ENCODE data around the gene FMN1.

GRCh38 chr15:32866454-32867312 lies 327.8 kb downstream of the FMN1 start:
- TF ChIP-seq POLR2A (IDR thresholded peaks at IDR 0.05) (no peak), CTCF (IDR thresholded peaks at IDR 0.05) (no peak)
